Endothelial cell of umbilical vein (primary cell): ENCODE results near the gene KCNJ5. TPM values are rescaled to one million over a fixed set of nuclear protein-coding genes. Genes with fewer than 3 reads are reported as not detected.

ENCODE experiments used
- BruUV-seq: library from RNA; stranded (reverse); fragments of 400-500 nt; replicated peaks from 2 replicates; lab custom pipeline; 2021; lab: Mats Ljungman, UMichigan
- CTCF ChIA-PET: fragments of 300-600, 350-600 bp; sonication (Branson Sonifier 250); formaldehyde crosslinking; loops from one replicate; lab custom pipeline; 2021; ENCODE audit warnings: antibody characterized with exemption, inconsistent platforms; lab: Charles Lee
- POLR2A ChIA-PET: fragments of 300-600, 350-600 bp; sonication (Branson Sonifier 250); formaldehyde crosslinking; loops from one replicate; lab custom pipeline; 2021; ENCODE audit warnings: antibody characterized with exemption, inconsistent platforms; lab: Charles Lee
- DNase-seq: peaks from one replicate; pipeline ENCODE4 v3.0.0-alpha.2; 2011; ENCODE audit warnings: low read depth, low spot score
- FAIRE-seq: peaks from 2 replicates; lab custom pipeline; 2011; peaks lifted over from hg19 to GRCh38; lab: Jason Lieb, UNC
- H2AFZ ChIP-seq: 2 replicates; pipeline ENCODE4 v1.6.0; 2012; ENCODE audit warnings: low read depth, low read length, control low read depth, inconsistent platforms
- H3K27ac ChIP-seq: 2 replicates; pipeline ENCODE4 v1.5.1; 2011; ENCODE audit warnings: low read depth, mild to moderate bottlenecking, control low read depth, low read length, moderate library complexity; ENCODE audit not compliant: insufficient read depth
- H3K27me3 ChIP-seq, 2 experiments: 2 replicates each; pipeline versions ENCODE4 v1.6.0 to v1.6.1; 2011; ENCODE audit warnings: low read length in 2 of 2, mixed read lengths in 1 of 2; ENCODE audit not compliant: control insufficient read depth in 2 of 2, insufficient read depth in 2 of 2
- H3K36me3 ChIP-seq, 2 experiments: 2 replicates in 1 of 2; 3 replicates in 1 of 2; pipeline ENCODE4 v1.5.1; 2011; ENCODE audit warnings: low read length in 2 of 2, mild to moderate bottlenecking in 1 of 2, moderate library complexity in 1 of 2; ENCODE audit not compliant: control insufficient read depth in 2 of 2, insufficient read depth in 2 of 2; ENCODE audit errors: extremely low read depth in 1 of 2
- H3K4me1 ChIP-seq: 3 replicates; pipeline ENCODE4 v1.5.1; 2011; ENCODE audit warnings: mild to moderate bottlenecking, low read length; ENCODE audit not compliant: control insufficient read depth, insufficient read depth; ENCODE audit errors: extremely low read depth
- H3K4me2 ChIP-seq: 2 replicates; pipeline ENCODE4 v1.6.1; 2011; ENCODE audit warnings: low read length, control low read depth, mixed read lengths; ENCODE audit not compliant: insufficient read depth
- H3K4me3 ChIP-seq, 3 experiments: fragments of 200-600 bp in 1 of 3; sonication (generic), shearing (Covaris generic) in 1 of 3; replicated peaks in 1 of 3; 2 replicates each; pipeline ENCODE4 v1.5.1; 2011 to 2016; ENCODE audit warnings: control low read depth in 3 of 3, low read length in 3 of 3, mild to moderate bottlenecking in 2 of 3, inconsistent platforms in 1 of 3, low read depth in 1 of 3, moderate library complexity in 1 of 3; ENCODE audit not compliant: insufficient read depth in 1 of 3
- H3K79me2 ChIP-seq: 2 replicates; pipeline ENCODE4 v1.6.0; 2012; ENCODE audit warnings: low read length, inconsistent platforms; ENCODE audit not compliant: control insufficient read depth, insufficient read depth
- H3K9ac ChIP-seq: replicated peaks from 2 replicates; pipeline ENCODE3; 2011; ENCODE audit warnings: low read length, control low read depth; ENCODE audit not compliant: insufficient read depth; ENCODE audit errors: extremely low read depth
- H3K9me1 ChIP-seq: replicated peaks from 3 replicates; pipeline ENCODE4 v1.6.0; 2011; ENCODE audit warnings: mild to moderate bottlenecking, low read length; ENCODE audit not compliant: control insufficient read depth, insufficient read depth; ENCODE audit errors: extremely low read depth
- H3K9me3 ChIP-seq: replicated peaks from 2 replicates; pipeline ENCODE4 v1.5.1; 2012; ENCODE audit warnings: low read length, inconsistent platforms; ENCODE audit not compliant: control insufficient read depth, insufficient read depth
- H4K20me1 ChIP-seq: replicated peaks from 2 replicates; pipeline ENCODE3; 2011; ENCODE audit warnings: mild to moderate bottlenecking, low read length; ENCODE audit not compliant: control insufficient read depth, insufficient read depth; ENCODE audit errors: extremely low read depth
- CTCF ChIP-seq, 2 donors: IDR thresholded peaks; 1 replicate in 1 of 2; 2 replicates in 1 of 2; pipeline ENCODE4 v1.5.1; 2011; ENCODE audit warnings: low read length in 2 of 2, mild to moderate bottlenecking in 2 of 2, moderate library complexity in 2 of 2, control low read depth in 1 of 2, inconsistent platforms in 1 of 2, low read depth in 1 of 2; ENCODE audit not compliant: insufficient read depth in 1 of 2; ENCODE audit errors: extremely low read depth in 1 of 2
- EZH2 ChIP-seq: IDR thresholded peaks from 2 replicates; pipeline ENCODE4 v1.6.1; 2012; ENCODE audit warnings: borderline replicate concordance, low read depth, mild to moderate bottlenecking, moderate library complexity, low read length, inconsistent platforms; ENCODE audit not compliant: severe bottlenecking
- FOS ChIP-seq: IDR thresholded peaks from 2 replicates; pipeline ENCODE4 v1.6.1; 2011; ENCODE audit warnings: mild to moderate bottlenecking, low read length, moderate library complexity, borderline replicate concordance; ENCODE audit not compliant: insufficient read depth
- GATA2 ChIP-seq: IDR thresholded peaks from 2 replicates; pipeline ENCODE4 v1.7.0; 2011; ENCODE audit warnings: low read depth, mild to moderate bottlenecking, moderate library complexity, mixed read lengths, low read length; ENCODE audit not compliant: insufficient read length, insufficient read depth
- JUN ChIP-seq: IDR thresholded peaks from 2 replicates; pipeline ENCODE4 v1.6.1; 2011; ENCODE audit warnings: borderline replicate concordance, low read depth; ENCODE audit not compliant: insufficient read length, insufficient read depth
- MYC ChIP-seq: IDR thresholded peaks from one replicate; pipeline ENCODE4 v1.6.1; 2011; ENCODE audit warnings: mild to moderate bottlenecking, low read depth, low read length
- POLR2A ChIP-seq: IDR thresholded peaks from 2 replicates; pipeline ENCODE4 v1.6.1; 2012; ENCODE audit warnings: low read depth, mild to moderate bottlenecking, control low read depth, low read length
- POLR2AphosphoS5 ChIP-seq: IDR thresholded peaks from 2 replicates; pipeline ENCODE4 v1.6.1; 2012; ENCODE audit warnings: low read depth, mild to moderate bottlenecking, control low read depth, low read length, moderate library complexity; ENCODE audit not compliant: insufficient read depth
- dilution Hi-C: fragments of 300-500 bp; cut with MboI; formaldehyde crosslinking; loops from one replicate; pipeline ENCODE4 v1.15.0; 2019; ENCODE audit warnings: low sequenced_read_pairs; ENCODE audit not compliant: extremely low pct_ligation_motif_present
- intact Hi-C: fragments of 100-400 bp; cut with micrococcal nuclease; formaldehyde crosslinking; loops from one replicate; pipeline ENCODE4 v1.10.0; 2022
- polyA plus RNA-seq, 4 experiments: library from polyadenylated mRNA; depleted of rRNA in 3 of 4; stranded (reverse) in 3 of 4; unstranded in 1 of 4; fragments of >200 nt; gene quantifications; 2 replicates each; pipeline versions ENCODE4 v1.2.1 to v1.2.3, GENCODE V29; 2011 to 2012; ENCODE audit warnings: missing spikeins in 1 of 4
- total RNA-seq: library from RNA; stranded (reverse); gene quantifications from 2 replicates; pipeline ENCODE4 v1.2.3, GENCODE V29; 2021
- TF ChIP-seq, protein P1 (sequence below): IDR thresholded peaks from 2 replicates; pipeline ENCODE4 v1.6.1; 2011; ENCODE audit not compliant: insufficient read depth, insufficient read length

KCNJ5 gene
- total and polyA plus RNA-seq, 2 donors (not counting 3 experiments of a cell fraction or from before 2014, with no cell fraction given): 0.13 TPM; not detected in 1

- no peak for FAIRE-seq
These were observed 22.6 kb downstream of the KCNJ5 start for GRCh38 chr11:128913806-128914205.

More at GRCh38 chr11:128913806-128914205, 22.6 kb downstream of the KCNJ5 start:
- Histone ChIP-seq H3K79me2 (no peaks in the 10 kb centered on the region), H3K9me1 (no peaks in the 10 kb centered on the region), H2AFZ (no peak overlapping the region), H3K36me3 (no peaks in the 10 kb centered on the region), H3K4me1 (peaks cover 5% of the 10 kb centered on the region), H3K9me3 (no peaks in the 10 kb centered on the region), H4K20me1 (no peaks in the 10 kb centered on the region), H3K4me2 (no peak overlapping the region), H3K9ac (no peak overlapping the region), H3K27me3 (peaks cover 0 to 6% of the 10 kb centered on the region in 2 experiments), H3K27ac (no peak overlapping the region), H3K4me3 (no peak overlapping the region)
- TF ChIP-seq CTCF (IDR thresholded peaks at IDR 0.05; ENCODE audit: extremely low read depth in 1 of 2, insufficient read depth in 1 of 2, low read depth in 1 of 2, low read length in 2 of 2) (no peak), GATA2 (no peak), POLR2A (no peak), POLR2AphosphoS5 (no peak), FOS (no peak), JUN (no peak), MYC (no peak), EZH2 (no peak)
- TF ChIP-seq, protein P1, sequence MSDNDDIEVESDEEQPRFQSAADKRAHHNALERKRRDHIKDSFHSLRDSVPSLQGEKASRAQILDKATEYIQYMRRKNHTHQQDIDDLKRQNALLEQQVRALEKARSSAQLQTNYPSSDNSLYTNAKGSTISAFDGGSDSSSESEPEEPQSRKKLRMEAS: no peak
- dilution Hi-C loops (no loop called here), intact Hi-C loops (no loop called here)
- ChIA-PET CTCF (interaction anchor here (0.8 to 1.7 kb wide), 3 partner anchors 10 to 42 kb away, joined by 3 to 5 read pairs (median 5); partner anchors contain the start of gene KCNJ5), POLR2A (no interaction called here)
- no TSS peak for BruUV-seq
- DNase-seq: no peak
